HG03103 (cell line): ENCODE results near the gene MYLK4.

Experiments used
- ATAC-seq: cut with Tn5 transposase; IDR thresholded peaks from one replicate; pipeline ENCODE4 v1.9.1; 2021; ENCODE audit warnings: low read depth; ENCODE audit not compliant: unreplicated experiment

Gene MYLK4

GRCh38 chr6:2737885-2738284, 12.8 kb downstream of the MYLK4 start:
- no peak for ATAC-seq

- ATAC-seq = no peak
Measured at GRCh38 chr6:2734488-2735166, 16.1 kb downstream of the MYLK4 start.

DNA sequence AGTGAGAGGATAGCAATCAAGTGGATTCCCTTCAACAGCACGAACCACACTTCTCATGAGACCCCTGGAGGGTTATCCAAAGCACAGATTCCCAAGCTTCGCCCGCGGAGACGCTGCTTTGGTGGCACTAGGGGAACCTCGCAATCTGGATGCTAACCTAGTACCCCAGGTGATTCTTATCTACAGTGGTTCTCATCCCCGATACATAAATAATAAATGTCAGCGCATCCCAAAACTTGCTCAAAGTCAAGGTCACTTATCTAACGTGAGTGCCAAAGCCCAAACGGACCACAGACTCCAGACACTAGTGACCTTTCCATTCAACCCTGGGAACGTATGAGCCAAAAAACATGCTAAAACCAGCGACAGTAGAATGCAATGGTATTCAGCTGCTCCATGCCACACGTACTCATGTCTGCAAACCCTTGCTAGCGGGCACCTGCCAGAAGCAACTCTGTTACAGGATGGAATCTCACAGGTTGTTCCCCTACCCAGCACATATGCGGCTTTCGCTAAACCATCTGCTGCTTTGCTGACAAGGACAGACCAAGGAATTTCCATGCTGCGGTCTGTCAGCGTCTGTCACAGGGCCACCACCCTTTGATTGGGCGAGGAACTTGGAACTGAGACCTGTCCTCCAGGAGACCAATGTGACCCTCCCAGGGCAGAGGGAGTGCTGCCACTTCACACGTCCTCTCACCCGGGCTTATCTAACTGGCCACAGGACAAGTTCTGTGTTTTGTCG, 16.8 kb downstream of the MYLK4 start:
- ATAC-seq = no peak

DNA sequence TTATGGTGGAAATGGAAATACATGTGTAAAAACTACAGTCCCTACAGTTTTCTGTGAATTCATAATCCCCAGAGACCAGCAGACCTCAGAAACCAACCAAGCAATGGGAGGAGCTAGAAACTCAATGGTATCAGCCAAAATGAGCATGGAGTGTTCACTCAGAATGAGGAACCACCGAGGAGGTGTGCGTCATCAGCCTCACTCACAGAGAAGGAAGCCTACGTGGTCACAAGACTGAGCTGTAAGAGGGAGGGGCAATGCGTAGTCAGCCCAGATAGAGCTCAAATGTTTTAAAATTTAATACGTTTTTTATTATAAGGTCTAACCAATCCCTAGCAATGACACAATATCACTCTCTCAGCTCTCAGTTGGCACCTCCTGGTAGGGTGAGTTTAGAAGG, 17.4 kb downstream of the MYLK4 start:
- ATAC-seq = peak; percentile 98

GRCh38 chr6:2732503-2733089, 18.1 kb downstream of the MYLK4 start:
- ATAC-seq = no peak

DNA sequence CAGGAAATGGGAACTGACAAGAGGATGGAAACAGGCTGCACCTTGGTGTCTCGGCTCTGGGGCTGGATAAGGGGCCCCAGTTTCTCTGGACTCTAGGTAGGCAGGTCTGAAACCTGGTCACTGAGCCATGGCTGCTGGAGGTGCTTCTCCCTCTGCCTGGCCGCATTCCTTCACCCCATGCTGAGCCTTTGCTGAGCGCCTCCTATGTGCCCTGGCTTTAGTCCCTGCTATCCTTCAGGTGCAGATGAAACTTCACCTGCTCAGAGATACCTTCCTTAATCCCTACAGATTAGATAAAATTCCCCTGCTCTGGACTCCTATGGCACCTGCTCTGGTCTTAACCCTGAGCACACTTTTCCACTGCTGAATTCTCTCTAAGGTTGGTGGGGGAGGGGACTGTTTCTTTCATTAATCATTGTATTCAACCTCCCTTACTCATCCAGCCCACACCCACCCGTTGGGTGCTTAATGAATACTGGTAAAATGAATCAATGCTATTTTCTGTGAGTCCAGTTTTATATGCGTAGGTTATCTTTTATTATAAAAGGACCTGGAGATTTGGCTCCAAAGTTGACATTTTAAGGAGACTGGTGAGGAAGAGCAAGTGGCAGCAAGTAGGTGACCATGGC, 19.3 kb downstream of the MYLK4 start:
- no peak for ATAC-seq

- ATAC-seq = no peak
Measured at GRCh38 chr6:2730353-2731107, 20.2 kb downstream of the MYLK4 start.

GRCh38 chr6:2729921-2730320, 20.8 kb downstream of the MYLK4 start:
- no peak for ATAC-seq

DNA sequence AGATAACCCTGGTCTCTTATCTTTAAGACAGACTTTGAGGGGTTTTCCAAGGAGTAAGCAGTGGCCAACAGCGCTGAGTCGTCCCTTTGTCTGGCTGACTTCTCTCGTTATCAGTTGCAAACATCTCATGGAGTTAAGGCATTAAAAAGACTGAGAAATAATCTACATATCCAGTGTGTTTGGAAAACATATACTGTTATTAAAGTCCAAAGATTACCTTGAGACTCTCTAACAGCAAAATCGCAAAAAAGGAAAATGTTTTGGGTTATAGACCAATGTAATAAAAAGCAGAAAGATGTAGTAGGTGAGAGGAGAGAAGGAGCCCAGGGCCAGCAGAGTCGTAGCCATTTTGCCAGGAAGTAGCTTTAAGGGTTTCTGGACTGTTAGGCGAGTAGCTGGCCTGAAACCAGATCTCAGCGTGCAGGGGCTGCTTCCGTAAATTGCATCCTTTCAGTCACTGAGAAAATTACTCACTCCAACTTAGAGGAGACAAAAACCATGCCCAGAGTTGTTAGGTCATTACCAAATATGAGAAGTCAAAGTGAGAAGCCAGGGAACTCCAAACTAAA, 24.6 kb downstream of the MYLK4 start:
- ATAC-seq = no peak

DNA sequence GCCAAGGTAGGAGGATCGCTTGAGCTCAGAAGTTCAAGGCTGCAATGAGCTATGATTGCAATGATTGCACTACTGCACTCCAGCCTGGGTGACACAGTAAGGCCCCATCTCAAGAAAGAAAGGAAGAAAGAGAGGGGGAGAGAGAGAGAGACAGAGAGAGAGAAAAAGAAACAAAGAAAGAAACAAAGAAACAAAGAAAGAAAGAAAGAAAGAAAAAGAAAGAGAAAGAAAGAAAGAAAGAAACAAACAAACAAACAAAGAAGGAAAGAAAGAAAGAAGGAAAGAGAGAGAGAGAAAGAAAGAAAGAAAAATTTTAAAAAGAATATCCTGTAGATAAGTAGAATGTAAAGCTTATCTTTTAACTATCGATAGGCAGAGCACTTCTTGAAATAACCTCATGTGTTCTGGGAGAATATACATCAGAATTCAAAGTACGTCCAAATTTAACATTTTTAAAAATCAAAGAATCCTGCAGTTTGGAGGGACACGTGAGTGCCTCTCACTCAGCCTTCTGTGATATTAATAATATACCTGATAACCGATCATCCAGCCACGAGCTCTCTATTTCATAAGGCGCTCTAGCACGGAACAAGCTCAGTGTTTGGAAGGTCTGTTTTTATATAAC, 25.2 kb downstream of the MYLK4 start:
- no peak for ATAC-seq

DNA sequence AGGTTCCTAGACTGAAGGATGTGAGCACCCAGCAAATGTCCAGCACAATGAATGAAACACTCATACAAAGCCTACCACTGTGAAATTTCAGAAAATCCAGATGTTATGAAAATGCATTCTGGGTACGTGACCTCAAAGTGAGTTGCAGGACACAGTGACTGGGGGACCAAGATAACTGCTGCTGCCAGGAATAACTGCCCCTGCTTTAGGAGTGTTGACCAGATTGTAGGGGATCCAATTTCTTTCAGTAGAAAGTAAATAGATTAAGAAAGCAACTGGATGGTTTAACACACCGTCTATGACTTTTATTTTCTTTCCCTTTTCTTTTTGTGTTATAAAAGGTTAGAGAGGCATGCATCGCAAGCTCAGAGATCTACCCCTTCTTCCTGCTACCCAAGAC, 29.5 kb downstream of the MYLK4 start:
- ATAC-seq = no peak

- no peak for ATAC-seq
Measured at GRCh38 chr6:2719093-2719455, 31.6 kb downstream of the MYLK4 start.

DNA sequence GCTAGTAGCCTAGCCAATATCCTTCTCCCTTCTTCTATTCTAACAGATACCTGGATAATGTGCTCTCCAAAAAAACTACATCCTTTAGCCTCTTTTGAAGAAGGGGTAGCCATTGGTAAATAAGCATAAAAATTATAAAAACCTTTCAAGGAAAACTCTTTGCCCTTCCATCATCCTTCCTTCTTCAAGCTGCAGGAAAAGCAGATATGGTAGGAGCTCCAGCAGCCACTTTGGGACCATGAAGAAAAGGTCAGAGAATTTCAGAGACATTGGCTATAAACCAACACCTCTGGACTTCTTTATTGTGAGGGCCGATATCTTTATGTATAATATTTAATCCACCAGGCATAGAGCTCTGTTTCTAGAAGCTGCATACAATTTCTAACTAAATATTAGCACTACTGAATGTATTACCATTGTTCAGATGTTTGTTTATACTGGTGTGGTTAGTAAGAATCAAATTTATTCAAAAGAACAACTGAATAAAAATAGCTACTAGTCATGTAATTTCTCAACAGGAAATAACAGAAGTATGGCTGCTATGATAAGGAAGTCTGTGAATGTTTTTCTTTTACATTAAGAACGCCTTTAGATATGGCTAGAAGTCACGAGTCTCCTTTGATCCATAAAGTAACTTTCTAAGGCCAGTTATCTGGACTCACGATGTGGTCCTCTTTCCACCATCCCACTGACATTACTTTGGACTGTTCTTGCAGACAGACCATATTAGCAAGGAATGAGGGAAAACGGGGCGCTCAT, 32.2 kb downstream of the MYLK4 start:
- ATAC-seq = no peak

DNA sequence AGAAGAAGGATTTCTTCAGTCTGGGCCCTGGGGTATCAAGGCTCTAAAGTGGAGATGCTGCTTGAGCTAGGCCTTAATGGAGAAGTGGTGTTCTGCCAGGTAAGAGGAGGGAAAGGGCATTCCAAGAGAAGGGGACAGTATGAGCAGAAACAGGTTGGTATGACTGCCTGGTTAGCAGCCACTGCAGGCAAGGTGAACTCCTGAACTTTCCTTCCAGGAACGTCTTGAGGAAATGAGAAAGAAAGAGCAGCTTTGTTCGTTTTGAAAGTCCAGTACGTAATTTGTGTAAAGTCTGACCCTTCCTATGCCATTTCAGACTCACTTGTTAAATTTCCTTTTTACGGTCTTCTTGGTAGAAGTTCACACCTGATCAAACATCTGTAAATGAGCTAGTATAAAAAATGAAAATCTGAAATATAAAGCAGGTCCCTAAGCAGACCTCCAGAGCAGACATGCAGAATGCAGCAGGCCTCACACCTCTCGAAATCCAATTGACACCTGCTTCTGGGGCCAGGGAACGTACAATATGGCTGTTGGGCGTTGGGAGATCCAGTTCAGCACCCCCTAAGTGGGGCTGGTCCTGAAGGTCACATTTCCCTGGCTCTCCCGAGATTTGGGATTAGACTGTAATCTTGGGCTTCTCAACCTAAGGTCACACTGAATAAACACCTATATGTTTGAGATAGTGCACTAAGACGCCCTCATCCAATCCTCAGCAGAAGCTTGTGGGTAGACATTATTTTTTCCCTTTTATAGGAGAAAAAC, 33.6 kb downstream of the MYLK4 start:
- no peak for ATAC-seq

- no peak for ATAC-seq
Measured at GRCh38 chr6:2715737-2716136, 35.0 kb downstream of the MYLK4 start.

- no peak for ATAC-seq
Measured at GRCh38 chr6:2714111-2714895, 36.4 kb downstream of the MYLK4 start.

- ATAC-seq = no peak
Measured at GRCh38 chr6:2713473-2714110, 37.1 kb downstream of the MYLK4 start.
